Neural cell (in vitro differentiated cells): Measurements from ENCODE around the gene AFF1. TPM values are rescaled to one million over a fixed set of nuclear protein-coding genes. Genes with fewer than 3 reads are reported as not detected.

Experiments used
- H2AFZ ChIP-seq: fragments of 200-600, 300-800 bp; sonication (generic), shearing (Covaris generic); 2 replicates; pipeline ENCODE4 v1.6.0; 2014; ENCODE audit warnings: low read depth, mild to moderate bottlenecking, antibody characterized with exemption, low read length, moderate library complexity
- H3F3A ChIP-seq: fragments of 200-600 bp; shearing (Covaris generic); 2 replicates; pipeline ENCODE4 v1.6.1; 2016; ENCODE audit warnings: mild to moderate bottlenecking, moderate library complexity, mixed read lengths, antibody characterized with exemption, low read length; ENCODE audit not compliant: insufficient read depth, poor library complexity, severe bottlenecking
- H3K27ac ChIP-seq: fragments of 200-600, 300-800 bp; sonication (generic), shearing (Covaris generic); 2 replicates; pipeline ENCODE4 v1.5.1; 2014; ENCODE audit warnings: mild to moderate bottlenecking, low read length, moderate library complexity
- H3K27me3 ChIP-seq: fragments of 300-800, 200-600 bp; sonication (generic), shearing (Covaris generic); 2 replicates; pipeline ENCODE4 v1.6.0; 2014; ENCODE audit warnings: mild to moderate bottlenecking, low read depth, low read length, moderate library complexity; ENCODE audit not compliant: insufficient read depth
- H3K36me3 ChIP-seq: fragments of 300-800, 200-600 bp; sonication (generic), shearing (Covaris generic); 2 replicates; pipeline ENCODE4 v1.5.1; 2014; ENCODE audit warnings: mild to moderate bottlenecking, antibody characterized with exemption, low read length, moderate library complexity; ENCODE audit not compliant: insufficient read depth
- H3K4me2 ChIP-seq: fragments of 300-800, 200-600 bp; sonication (generic), shearing (Covaris generic); 2 replicates; pipeline ENCODE4 v1.6.0; 2014; ENCODE audit warnings: mild to moderate bottlenecking, low read length
- H3K4me3 ChIP-seq: fragments of 300-800, 200-600 bp; sonication (generic), shearing (Covaris generic); 2 replicates; pipeline ENCODE4 v1.5.1; 2014; ENCODE audit warnings: mild to moderate bottlenecking, low read length, moderate library complexity
- H3K79me2 ChIP-seq: fragments of 200-600 bp; shearing (Covaris generic); replicated peaks from 2 replicates; pipeline ENCODE4 v1.6.0; 2014; ENCODE audit warnings: mild to moderate bottlenecking, low read length, moderate library complexity; ENCODE audit not compliant: insufficient read depth
- H3K9ac ChIP-seq: fragments of 300-800, 200-600 bp; sonication (generic), shearing (Covaris generic); 2 replicates; pipeline ENCODE4 v1.6.1; 2016; ENCODE audit warnings: mild to moderate bottlenecking, low read length, mixed read lengths
- H3K9me2 ChIP-seq: fragments of 200-600 bp; shearing (Covaris generic); 2 replicates; pipeline ENCODE4 v1.6.1; 2016; ENCODE audit warnings: mild to moderate bottlenecking, low read length, mixed read lengths; ENCODE audit not compliant: insufficient read depth
- H3K9me3 ChIP-seq: fragments of 200-600, 300-800 bp; sonication (generic), shearing (Covaris generic); 2 replicates; pipeline ENCODE4 v1.6.1; 2016; ENCODE audit warnings: mild to moderate bottlenecking, mixed run types, low read length, moderate library complexity, mixed read lengths
- H4K20me1 ChIP-seq: fragments of 200-600 bp; shearing (Covaris generic); 2 replicates; pipeline ENCODE4 v1.6.1; 2016; ENCODE audit warnings: mild to moderate bottlenecking, mixed run types; ENCODE audit not compliant: insufficient read depth
- CTCF ChIP-seq: fragments of 450-650 bp; IDR thresholded peaks from 2 replicates; pipeline ENCODE4 v1.5.1; 2014; ENCODE audit warnings: antibody characterized with exemption, mild to moderate bottlenecking, moderate library complexity; ENCODE audit not compliant: poor library complexity, severe bottlenecking
- EP300 ChIP-seq: fragments of 450-650 bp; conservative IDR thresholded peaks from 2 replicates; pipeline ENCODE4 v1.6.1; 2014; ENCODE audit warnings: antibody characterized with exemption, mild to moderate bottlenecking, moderate library complexity; ENCODE audit not compliant: poor library complexity, severe bottlenecking
- EZH2 ChIP-seq: fragments of 200-600, 300-800 bp; shearing (Covaris generic), sonication (generic); IDR thresholded peaks from 2 replicates; pipeline ENCODE4 v1.6.1; 2014; ENCODE audit warnings: antibody characterized with exemption, low read length, borderline replicate concordance, mild to moderate bottlenecking; ENCODE audit not compliant: insufficient read depth, poor library complexity, severe bottlenecking
- MXI1 ChIP-seq: fragments of 450-650 bp; conservative IDR thresholded peaks from 2 replicates; pipeline ENCODE4 v1.6.1; 2014; ENCODE audit warnings: antibody characterized with exemption, mild to moderate bottlenecking; ENCODE audit not compliant: poor library complexity, severe bottlenecking
- POLR2AphosphoS5 ChIP-seq: IDR thresholded peaks from 2 replicates; pipeline ENCODE4 v1.6.1; 2012
- RAD21 ChIP-seq: fragments of 450-650 bp; conservative IDR thresholded peaks from 2 replicates; pipeline ENCODE4 v1.6.1; 2014; ENCODE audit warnings: antibody characterized with exemption, mild to moderate bottlenecking, moderate library complexity
- REST ChIP-seq: IDR thresholded peaks from 2 replicates; pipeline ENCODE4 v1.6.1; 2012; ENCODE audit warnings: borderline replicate concordance
- SMC3 ChIP-seq: fragments of 450-650 bp; conservative IDR thresholded peaks from 2 replicates; pipeline ENCODE4 v1.6.1; 2014; ENCODE audit warnings: antibody characterized with exemption, mild to moderate bottlenecking, moderate library complexity; ENCODE audit not compliant: poor library complexity
- TAF1 ChIP-seq: IDR thresholded peaks from 2 replicates; pipeline ENCODE4 v1.6.1; 2012; ENCODE audit warnings: low read depth
- polyA plus RNA-seq: library from polyadenylated mRNA; depleted of rRNA; stranded (reverse); fragments of >200 nt; gene quantifications from 2 replicates; pipeline ENCODE4 v1.2.3, GENCODE V29; 2014

Gene AFF1
- polyA plus RNA-seq, 1 donor from 2014 or later, result 0.63 TPM

- peaks cover 4% of the 10 kb centered on the region for H3K27me3 ChIP-seq
- no peak for TF ChIP-seq CTCF
- TF ChIP-seq EZH2, result no peak
- TF ChIP-seq TAF1, result no peak
- TF ChIP-seq RAD21, result no peak
- no peak for TF ChIP-seq EP300
- no peak for TF ChIP-seq POLR2AphosphoS5
- no peak for TF ChIP-seq SMC3
- no peak overlapping the region for H3K4me2 ChIP-seq
- H3K9ac ChIP-seq, result no peak overlapping the region
- H3K36me3 ChIP-seq, result no peaks in the 10 kb centered on the region
- H3K79me2 ChIP-seq, result peaks cover 7% of the 10 kb centered on the region
- H3K4me3 ChIP-seq, result no peak overlapping the region
- H3K27ac ChIP-seq, result no peak overlapping the region
- no peaks in the 10 kb centered on the region for H3K9me2 ChIP-seq
- H3F3A ChIP-seq, result no peaks in the 10 kb centered on the region
- no peaks in the 10 kb centered on the region for H3K9me3 ChIP-seq
- no peaks in the 10 kb centered on the region for H4K20me1 ChIP-seq
- no peak overlapping the region for H2AFZ ChIP-seq
These were observed 141.1 kb downstream of the AFF1 start for GRCh38 chr4:87075876-87076275.

- peaks cover 4% of the 10 kb centered on the region for H3K27me3 ChIP-seq
- no peak overlapping the region for H3K27ac ChIP-seq
- H4K20me1 ChIP-seq, result no peaks in the 10 kb centered on the region
- peaks cover 7% of the 10 kb centered on the region for H3K79me2 ChIP-seq
- no peak overlapping the region for H3K4me2 ChIP-seq
- H3K9me3 ChIP-seq, result no peaks in the 10 kb centered on the region
- H3F3A ChIP-seq, result no peaks in the 10 kb centered on the region
- TF ChIP-seq EP300, result no peak
- TF ChIP-seq RAD21, result no peak
- TF ChIP-seq SMC3, result no peak
- no peak for TF ChIP-seq EZH2
- no peak for TF ChIP-seq CTCF
- TF ChIP-seq MXI1, result no peak
- TF ChIP-seq TAF1, result no peak
- TF ChIP-seq POLR2AphosphoS5, result no peak
- no peak for TF ChIP-seq REST
- H3K9me2 ChIP-seq, result no peaks in the 10 kb centered on the region
- H3K36me3 ChIP-seq, result no peaks in the 10 kb centered on the region
- no peak overlapping the region for H2AFZ ChIP-seq
- no peak overlapping the region for H3K9ac ChIP-seq
- no peak overlapping the region for H3K4me3 ChIP-seq
These were observed 142.0 kb downstream of the AFF1 start for GRCh38 chr4:87076690-87077358.
